Fibroblast of lung (primary cell): ENCODE results near the gene MMP23B. TPM values are rescaled to one million over a fixed set of nuclear protein-coding genes. Genes with fewer than 3 reads are reported as not detected.

Experiments used
- DNase-seq, 2 donors: peaks; one replicate each; pipeline versions ENCODE4 v3.0.0 to v3.0.0-alpha.2; 2010; ENCODE audit warnings: low read depth in 2 of 2
- H2AFZ ChIP-seq: 2 replicates; pipeline ENCODE4 v1.5.1; 2012; ENCODE audit warnings: low read length, control low read depth, inconsistent platforms
- H3K27ac ChIP-seq: 2 replicates; pipeline ENCODE4 v1.5.1; 2011; ENCODE audit warnings: low read length, control low read depth; ENCODE audit not compliant: insufficient read depth
- H3K27me3 ChIP-seq: 2 replicates; pipeline ENCODE4 v1.5.1; 2011; ENCODE audit warnings: mild to moderate bottlenecking, low read length; ENCODE audit not compliant: control insufficient read depth, insufficient read depth
- H3K36me3 ChIP-seq: 2 replicates; pipeline ENCODE4 v1.5.1; 2011; ENCODE audit warnings: low read length; ENCODE audit not compliant: control insufficient read depth, insufficient read depth
- H3K4me1 ChIP-seq: 2 replicates; pipeline ENCODE4 v1.5.1; 2011; ENCODE audit warnings: low read length; ENCODE audit not compliant: control insufficient read depth, insufficient read depth; ENCODE audit errors: extremely low read depth
- H3K4me2 ChIP-seq: 2 replicates; pipeline ENCODE4 v1.5.1; 2011; ENCODE audit warnings: low read length, control low read depth; ENCODE audit not compliant: insufficient read depth; ENCODE audit errors: extremely low read depth
- H3K4me3 ChIP-seq, 4 experiments: fragments of 200-600 bp in 1 of 4; sonication (generic) in 1 of 4; replicated peaks in 1 of 4; 2 replicates each; pipeline ENCODE4 v1.5.1; 2011 to 2016; ENCODE audit warnings: low read length in 4 of 4, low read depth in 3 of 4, mild to moderate bottlenecking in 3 of 4, control low read depth in 2 of 4, inconsistent platforms in 1 of 4, mixed read lengths in 1 of 4; ENCODE audit not compliant: insufficient read depth in 1 of 4; ENCODE audit errors: control extremely low read depth in 1 of 4
- H3K79me2 ChIP-seq: 2 replicates; pipeline ENCODE4 v1.5.1; 2012; ENCODE audit warnings: mild to moderate bottlenecking, low read length, inconsistent platforms; ENCODE audit not compliant: control insufficient read depth, insufficient read depth
- H3K9ac ChIP-seq: 2 replicates; pipeline ENCODE4 v1.5.1; 2011; ENCODE audit warnings: mild to moderate bottlenecking, low read length, control low read depth; ENCODE audit not compliant: insufficient read depth
- H3K9me3 ChIP-seq: 2 replicates; pipeline ENCODE4 v1.5.1; 2012; ENCODE audit warnings: low read depth, low read length; ENCODE audit not compliant: control insufficient read depth, insufficient read depth
- H4K20me1 ChIP-seq: 2 replicates; pipeline ENCODE4 v1.5.1; 2011; ENCODE audit warnings: low read length; ENCODE audit not compliant: control insufficient read depth, insufficient read depth; ENCODE audit errors: extremely low read depth
- CTCF ChIP-seq, 2 donors: IDR thresholded peaks in 1 of 2; conservative IDR thresholded peaks in 1 of 2; 1 replicate in 1 of 2; 2 replicates in 1 of 2; pipeline ENCODE4 v1.5.1; 2011 to 2012; ENCODE audit warnings: low read length in 2 of 2, control low read depth in 1 of 2, inconsistent platforms in 1 of 2, low read depth in 1 of 2, mild to moderate bottlenecking in 1 of 2
- EZH2 ChIP-seq: IDR thresholded peaks from 2 replicates; pipeline ENCODE4 v1.5.1; 2012; ENCODE audit warnings: low read length, control low read depth, mild to moderate bottlenecking; ENCODE audit errors: missing control alignments
- polyA plus RNA-seq, 2 donors: library from polyadenylated mRNA; depleted of rRNA in 1 of 2; stranded (reverse) in 1 of 2; unstranded in 1 of 2; fragments of >200 nt; gene quantifications; 2 replicates each; pipeline ENCODE4 v1.2.1, GENCODE V29; 2011 to 2012; ENCODE audit warnings: missing spikeins in 1 of 2
- total RNA-seq: library from RNA; depleted of rRNA; stranded (reverse); fragments of >200 nt; gene quantifications from 2 replicates; pipeline ENCODE4 v1.2.1, GENCODE V29; 2014

MMP23B gene
- total and polyA plus RNA-seq, 2 donors (not counting 1 experiment from before 2014, with no cell fraction given), result 0.89 to 4.6 TPM

GRCh38 chr1:1617516-1617915, 14.5 kb upstream of the MMP23B start:
- Histone ChIP-seq H3K27me3 (no peaks in the 10 kb centered on the region), H3K79me2 (peaks cover 20% of the 10 kb centered on the region), H3K36me3 (peaks cover 4% of the 10 kb centered on the region), H3K9ac (no peak overlapping the region), H3K9me3 (no peaks in the 10 kb centered on the region), H2AFZ (no peak overlapping the region), H3K4me3 (no peak overlapping the region), H3K4me2 (peak overlapping the region; percentile 25), H4K20me1 (no peaks in the 10 kb centered on the region), H3K4me1 (peaks cover 10% of the 10 kb centered on the region), H3K27ac (no peak overlapping the region)
- DNase-seq, result no peak
- TF ChIP-seq CTCF (conservative IDR thresholded peaks at IDR 0.05 in 1 of 2, IDR thresholded peaks at IDR 0.05 in 1 of 2; ENCODE audit: low read depth in 1 of 2, low read length in 2 of 2) (no peak), EZH2 (no peak)

GRCh38 chr1:1617925-1618324, 14.0 kb upstream of the MMP23B start:
- H3K4me1 ChIP-seq, result peaks cover 10% of the 10 kb centered on the region
- no peak overlapping the region for H2AFZ ChIP-seq
- TF ChIP-seq CTCF (conservative IDR thresholded peaks at IDR 0.05 in 1 of 2, IDR thresholded peaks at IDR 0.05 in 1 of 2; ENCODE audit: low read depth in 1 of 2, low read length in 2 of 2) (no peak), EZH2 (no peak)
- H3K27me3 ChIP-seq, result no peaks in the 10 kb centered on the region
- no peak overlapping the region for H3K9ac ChIP-seq
- H3K4me3 ChIP-seq, result no peak overlapping the region
- no peaks in the 10 kb centered on the region for H4K20me1 ChIP-seq
- H3K27ac ChIP-seq, result no peak overlapping the region
- DNase-seq, result no peak
- H3K36me3 ChIP-seq, result peaks cover 4% of the 10 kb centered on the region
- peaks cover 20% of the 10 kb centered on the region for H3K79me2 ChIP-seq
- no peaks in the 10 kb centered on the region for H3K9me3 ChIP-seq
- no peak overlapping the region for H3K4me2 ChIP-seq

GRCh38 chr1:1618396-1619068, 13.4 kb upstream of the MMP23B start:
- no peak for TF ChIP-seq EZH2
- TF ChIP-seq CTCF (conservative IDR thresholded peaks at IDR 0.05 in 1 of 2, IDR thresholded peaks at IDR 0.05 in 1 of 2; ENCODE audit: low read depth in 1 of 2, low read length in 2 of 2), result no peak
- H4K20me1 ChIP-seq, result no peaks in the 10 kb centered on the region
- no peak for DNase-seq

More at GRCh38 chr1:1618396-1619068, 13.4 kb upstream of the MMP23B start:
- Histone ChIP-seq H3K27me3 (no peaks in the 10 kb centered on the region), H2AFZ (no peak overlapping the region), H3K79me2 (peaks cover 20% of the 10 kb centered on the region), H3K27ac (no peak overlapping the region), H3K4me1 (peaks cover 10% of the 10 kb centered on the region), H3K36me3 (peaks cover 4% of the 10 kb centered on the region), H3K9me3 (no peaks in the 10 kb centered on the region), H3K4me2 (no peak overlapping the region), H3K9ac (no peak overlapping the region), H3K4me3 (no peak overlapping the region)
